ENCODE measurements around the gene EPB41L4A.

DNA sequence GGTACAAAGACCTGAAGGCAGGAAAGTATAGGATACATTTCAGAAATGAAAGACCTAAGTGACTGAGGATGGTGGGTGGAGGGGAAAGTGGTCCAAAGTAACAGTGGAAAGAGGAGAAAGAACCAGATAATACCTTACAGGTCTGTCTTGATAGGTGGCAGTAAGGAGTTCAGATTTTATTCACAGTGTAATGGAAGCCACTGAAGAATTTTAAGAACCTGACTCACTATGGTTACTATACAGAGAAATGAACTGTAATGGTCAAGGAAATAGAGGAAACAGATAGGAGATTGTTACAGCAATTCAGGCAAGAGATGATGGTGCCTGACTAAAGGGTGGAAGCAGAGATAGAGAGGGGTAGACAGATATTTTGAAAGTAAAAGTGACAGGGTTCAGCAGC, 46.5 kb downstream of the EPB41L4A start:
- TF ChIP-seq, protein P1, sequence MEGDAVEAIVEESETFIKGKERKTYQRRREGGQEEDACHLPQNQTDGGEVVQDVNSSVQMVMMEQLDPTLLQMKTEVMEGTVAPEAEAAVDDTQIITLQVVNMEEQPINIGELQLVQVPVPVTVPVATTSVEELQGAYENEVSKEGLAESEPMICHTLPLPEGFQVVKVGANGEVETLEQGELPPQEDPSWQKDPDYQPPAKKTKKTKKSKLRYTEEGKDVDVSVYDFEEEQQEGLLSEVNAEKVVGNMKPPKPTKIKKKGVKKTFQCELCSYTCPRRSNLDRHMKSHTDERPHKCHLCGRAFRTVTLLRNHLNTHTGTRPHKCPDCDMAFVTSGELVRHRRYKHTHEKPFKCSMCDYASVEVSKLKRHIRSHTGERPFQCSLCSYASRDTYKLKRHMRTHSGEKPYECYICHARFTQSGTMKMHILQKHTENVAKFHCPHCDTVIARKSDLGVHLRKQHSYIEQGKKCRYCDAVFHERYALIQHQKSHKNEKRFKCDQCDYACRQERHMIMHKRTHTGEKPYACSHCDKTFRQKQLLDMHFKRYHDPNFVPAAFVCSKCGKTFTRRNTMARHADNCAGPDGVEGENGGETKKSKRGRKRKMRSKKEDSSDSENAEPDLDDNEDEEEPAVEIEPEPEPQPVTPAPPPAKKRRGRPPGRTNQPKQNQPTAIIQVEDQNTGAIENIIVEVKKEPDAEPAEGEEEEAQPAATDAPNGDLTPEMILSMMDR (IDR thresholded peaks at IDR 0.05), result no peak
- no peak for TF ChIP-seq POLR2A (IDR thresholded peaks at IDR 0.05)

Data from adrenal gland (tissue), 5 donors.